ENCODE results near the gene IST1.

IST1 gene

GRCh38 chr16:71920658-71921057, 25.3 kb downstream of the IST1 start:
- no peak for DNase-seq

- DNase-seq = no peak
These were observed 28.8 kb downstream of the IST1 start for GRCh38 chr16:71923941-71924690.

GRCh38 chr16:71924710-71925109, 29.4 kb downstream of the IST1 start:
- no peak for DNase-seq

GRCh38 chr16:71927383-71927782, 32.1 kb downstream of the IST1 start:
- DNase-seq = no peak

- no peak for DNase-seq
These were observed 32.5 kb downstream of the IST1 start for GRCh38 chr16:71927787-71928186.

- DNase-seq = no peak
These were observed 33.7 kb downstream of the IST1 start for GRCh38 chr16:71929048-71929447.

- DNase-seq = no peak
These were observed 34.8 kb downstream of the IST1 start for GRCh38 chr16:71930013-71930563.

- no peak for DNase-seq
These were observed 35.7 kb downstream of the IST1 start for GRCh38 chr16:71931001-71931400.

GRCh38 chr16:71931599-71931998, 36.3 kb downstream of the IST1 start:
- DNase-seq = no peak

- DNase-seq = no peak
These were observed 37.7 kb downstream of the IST1 start for GRCh38 chr16:71933017-71933416.

GRCh38 chr16:71933913-71934695, 38.8 kb downstream of the IST1 start:
- no peak for DNase-seq

- DNase-seq = no peak
These were observed 42.7 kb downstream of the IST1 start for GRCh38 chr16:71937868-71938510.

- no peak for DNase-seq
These were observed 48.6 kb downstream of the IST1 start for GRCh38 chr16:71943887-71944286.

GRCh38 chr16:71945616-71946015, 50.3 kb downstream of the IST1 start:
- DNase-seq = no peak

- DNase-seq = no peak
These were observed 57.5 kb downstream of the IST1 start for GRCh38 chr16:71952825-71953224.

- no peak for DNase-seq
These were observed 58.8 kb downstream of the IST1 start for GRCh38 chr16:71954180-71954579.

GRCh38 chr16:71954699-71955195, 59.4 kb downstream of the IST1 start:
- no peak for DNase-seq

- DNase-seq = no peak
These were observed 61.2 kb downstream of the IST1 start for GRCh38 chr16:71956486-71956885.

- peak; percentile 77 to 81 for DNase-seq
These were observed 66.0 kb downstream of the IST1 start for GRCh38 chr16:71961066-71962039.

GRCh38 chr16:71963125-71963875, 68.0 kb downstream of the IST1 start:
- DNase-seq = no peak

GRCh38 chr16:71965223-71965622, 69.9 kb downstream of the IST1 start:
- no peak for DNase-seq

All from CD4-positive, alpha-beta T cell treated with Interferon alpha-2 for 1 hour (primary cell).